ENCODE results near the gene AUP1. TPM values are rescaled to one million over a fixed set of nuclear protein-coding genes. Genes with fewer than 3 reads are reported as not detected.

The AUP1 gene
- total and polyA plus RNA-seq, 10 of the 15 experiments (the other 5 are each of a cell fraction or from before 2014, with no cell fraction given): 39.1 to 215 (median 138) TPM

GRCh38 chr2:74551530-74551929, 22.0 kb upstream of the AUP1 start:
- Histone ChIP-seq H4K20me1 (ENCODE audit: control insufficient read depth, insufficient read depth) (no peaks in the 10 kb centered on the region), H2AFZ (ENCODE audit: control insufficient read depth, low read depth, low read length) (no peak overlapping the region), H3K4me3 (peak overlapping the region; percentile 95), H3K27ac (ENCODE audit: control insufficient read depth, insufficient read depth) (peak overlapping the region; percentile 93), H3K79me2 (ENCODE audit: control insufficient read depth, insufficient read depth, low read length) (peaks cover 86% of the 10 kb centered on the region), H3K36me3 (ENCODE audit: control insufficient read depth in 2 of 2, insufficient read depth in 2 of 2, low read length in 1 of 2) (peaks cover 0 to 4% of the 10 kb centered on the region in 2 experiments; a peak in 1 of 4 replicates), H3K9me3 (replicated peaks; ENCODE audit: control insufficient read depth, insufficient read depth, low read length) (no peaks in the 10 kb centered on the region; the same call in 2 of the 3 replicates), H3K9ac (ENCODE audit: control insufficient read depth, insufficient read depth, low read length) (peak overlapping the region; percentile 96), H3K27me3 (replicated peaks in 1 of 2; ENCODE audit: control insufficient read depth in 2 of 2, insufficient read depth in 2 of 2, low read length in 1 of 2) (no peaks in the 10 kb centered on the region), H3K4me2 (ENCODE audit: control insufficient read depth, insufficient read depth) (peak overlapping the region; percentile 95), H3K4me1 (ENCODE audit: control insufficient read depth, insufficient read depth, low read length) (peaks cover 32% of the 10 kb centered on the region)
- ChIA-PET POLR2A (interaction anchor here (1.3 to 17.8 kb wide), 5 partner anchors 13 to 102 kb away, joined by 3 to 441 read pairs (median 9); partner anchors contain the start of genes AUP1, CCDC142, HTRA2 and SEMA4F), SMC1A (ENCODE audit: uncharacterized antibody, unreplicated experiment) (interaction anchor here (0.5 to 6.8 kb wide), 10 partner anchors 12 to 143 kb away, joined by 3 to 106 read pairs (median 16); partner anchors contain the start of genes AUP1, HTRA2 and PCGF1), RAD21 (ENCODE audit: unreplicated experiment) (interaction anchor here (1.8 to 8.6 kb wide), 6 partner anchors 13 to 71 kb away, joined by 5 to 96 read pairs (median 38); partner anchors contain the start of genes AUP1 and HTRA2), CTCF (interaction anchor here (0.6 to 14.3 kb wide), 10 partner anchors 9 to 68 kb away, joined by 4 to 115 read pairs (median 8); partner anchors contain the start of genes AUP1, CCDC142, DQX1 and HTRA2)
- DNase-seq (ENCODE audit: low read depth, low spot score) (no peak), ATAC-seq (no peak), FAIRE-seq (no peak)
- in situ Hi-C loops (cut with MboI): no loop called here
- intact Hi-C loops (cut with micrococcal nuclease; ENCODE audit: unreplicated experiment): no loop called here
- no peak for TF ChIP-seq FOXK2 (IDR thresholded peaks at IDR 0.05)
- TF ChIP-seq MXI1 (IDR thresholded peaks at IDR 0.05; ENCODE audit: low read depth, low read length): no peak
- TF ChIP-seq PAX8 (IDR thresholded peaks at IDR 0.05): no peak
- no peak for TF ChIP-seq RB1 (IDR thresholded peaks at IDR 0.05; ENCODE audit: borderline replicate concordance)
- TF ChIP-seq ZBED1 (IDR thresholded peaks at IDR 0.05; ENCODE audit: borderline replicate concordance): no peak
- no peak for TF ChIP-seq E2F4 (IDR thresholded peaks at IDR 0.05; ENCODE audit: low read depth, low read length)
- no peak for TF ChIP-seq POLR2A (IDR thresholded peaks at IDR 0.05; ENCODE audit: low read depth, low read length)
- TF ChIP-seq ZNF622 (IDR thresholded peaks at IDR 0.05): no peak
- TF ChIP-seq POU2F2 (IDR thresholded peaks at IDR 0.05; ENCODE audit: borderline replicate concordance, low read depth, low read length): no peak
- no peak for TF ChIP-seq ELK1 (IDR thresholded peaks at IDR 0.05; ENCODE audit: low read depth, low read length)
- TF ChIP-seq IRF5 (IDR thresholded peaks at IDR 0.05; ENCODE audit: borderline replicate concordance): no peak
- BruUV-seq (replicated peaks): TSS peak; percentile 62

Data from GM12878 (cell line).